ENCODE data around the gene SPRY2.

Gene SPRY2

GRCh38 chr13:80313668-80314256 is 27.2 kb downstream of the SPRY2 start:
- DNase-seq (ENCODE audit: low read depth in 2 of 2) = no peak

- no peak for DNase-seq (ENCODE audit: low read depth in 2 of 2)
Measured at GRCh38 chr13:80312967-80313366, 28.0 kb downstream of the SPRY2 start.

- DNase-seq (ENCODE audit: low read depth in 2 of 2) = no peak
Measured at GRCh38 chr13:80312012-80312704, 28.8 kb downstream of the SPRY2 start.

- DNase-seq (ENCODE audit: low read depth in 2 of 2) = no peak
Measured at GRCh38 chr13:80309926-80310325, 31.0 kb downstream of the SPRY2 start.

GRCh38 chr13:80307401-80307987 is 33.4 kb downstream of the SPRY2 start:
- DNase-seq (ENCODE audit: low read depth in 2 of 2) = no peak

GRCh38 chr13:80306337-80306972 is 34.5 kb downstream of the SPRY2 start:
- DNase-seq (ENCODE audit: low read depth in 2 of 2) = no peak

- DNase-seq (ENCODE audit: low read depth in 2 of 2) = no peak
Measured at GRCh38 chr13:80305737-80306136, 35.2 kb downstream of the SPRY2 start.

GRCh38 chr13:80303225-80303811 is 37.6 kb downstream of the SPRY2 start:
- DNase-seq (ENCODE audit: low read depth in 2 of 2) = no peak

- DNase-seq (ENCODE audit: low read depth in 2 of 2) = no peak
Measured at GRCh38 chr13:80299046-80299445, 41.9 kb downstream of the SPRY2 start.

- DNase-seq (ENCODE audit: low read depth in 2 of 2) = no peak
Measured at GRCh38 chr13:80297503-80297902, 43.4 kb downstream of the SPRY2 start.

GRCh38 chr13:80297094-80297493 is 43.8 kb downstream of the SPRY2 start:
- no peak for DNase-seq (ENCODE audit: low read depth in 2 of 2)

- no peak for DNase-seq (ENCODE audit: low read depth in 2 of 2)
Measured at GRCh38 chr13:80296638-80297037, 44.3 kb downstream of the SPRY2 start.

GRCh38 chr13:80290591-80290990 is 50.3 kb downstream of the SPRY2 start:
- DNase-seq (ENCODE audit: low read depth in 2 of 2) = no peak
